Erythroblast (primary cell): ENCODE data around the gene PEX26.
"Not testable (repeated sequence)": the region's sequence is repeated elsewhere in the genome, so short reads cannot be mapped to it uniquely, and the experiment has no call there.

Source experiments
- DNase-seq, 2 experiments: peaks; one replicate each; lab custom pipeline; 2025; lab: John Stamatoyannopoulos, UW
- GATA1 ChIP-seq: IDR thresholded peaks from 2 replicates; pipeline ENCODE4 v1.6.1; 2011; ENCODE audit warnings: low read depth, mild to moderate bottlenecking, control low read depth, low read length, moderate library complexity
- POLR2A ChIP-seq: IDR thresholded peaks from 2 replicates; pipeline ENCODE4 v1.6.1; 2011; ENCODE audit warnings: mild to moderate bottlenecking, low read length

PEX26 gene

DNA sequence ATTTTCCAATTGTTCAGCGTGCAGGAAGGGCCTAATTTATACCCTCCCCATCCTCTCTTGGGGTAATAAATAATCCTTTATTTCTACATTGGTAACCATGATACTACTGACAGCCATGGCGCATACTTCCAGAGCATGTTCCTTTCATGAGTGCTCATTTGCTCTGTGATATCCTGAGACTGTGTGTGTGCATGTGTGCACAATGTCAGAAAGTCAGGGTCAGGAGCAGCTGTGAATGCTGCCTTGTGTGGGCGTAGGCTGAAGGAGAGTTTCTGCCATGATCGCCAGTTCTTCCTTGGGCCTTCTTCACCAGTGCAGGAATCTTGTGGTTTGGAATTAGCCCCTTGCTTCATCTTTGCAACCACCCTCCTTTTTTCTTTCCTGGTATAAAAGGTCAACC, 43.1 kb downstream of the PEX26 start:
- TF ChIP-seq POLR2A (no peak), GATA1 (no peak)
- DNase-seq: no peak

DNA sequence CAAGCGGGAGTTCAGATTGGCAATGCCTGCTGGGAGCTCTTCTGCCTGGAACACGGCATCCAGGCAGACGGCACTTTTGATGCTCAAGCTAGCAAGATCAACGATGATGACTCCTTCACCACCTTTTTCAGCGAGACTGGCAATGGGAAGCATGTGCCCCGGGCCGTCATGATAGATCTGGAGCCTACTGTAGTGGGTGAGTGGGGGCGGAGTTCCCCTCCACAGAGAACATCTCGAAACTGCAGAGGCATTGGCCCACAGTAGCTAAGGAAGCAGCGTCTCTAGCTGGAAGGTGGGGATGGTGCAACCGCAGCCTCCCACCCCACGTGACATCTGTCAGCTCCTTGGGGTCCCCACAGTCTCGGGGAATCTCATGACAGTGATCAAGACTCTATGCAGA, 43.7 kb downstream of the PEX26 start:
- DNase-seq: no peak
- TF ChIP-seq GATA1: no peak
- no peak for TF ChIP-seq POLR2A

DNA sequence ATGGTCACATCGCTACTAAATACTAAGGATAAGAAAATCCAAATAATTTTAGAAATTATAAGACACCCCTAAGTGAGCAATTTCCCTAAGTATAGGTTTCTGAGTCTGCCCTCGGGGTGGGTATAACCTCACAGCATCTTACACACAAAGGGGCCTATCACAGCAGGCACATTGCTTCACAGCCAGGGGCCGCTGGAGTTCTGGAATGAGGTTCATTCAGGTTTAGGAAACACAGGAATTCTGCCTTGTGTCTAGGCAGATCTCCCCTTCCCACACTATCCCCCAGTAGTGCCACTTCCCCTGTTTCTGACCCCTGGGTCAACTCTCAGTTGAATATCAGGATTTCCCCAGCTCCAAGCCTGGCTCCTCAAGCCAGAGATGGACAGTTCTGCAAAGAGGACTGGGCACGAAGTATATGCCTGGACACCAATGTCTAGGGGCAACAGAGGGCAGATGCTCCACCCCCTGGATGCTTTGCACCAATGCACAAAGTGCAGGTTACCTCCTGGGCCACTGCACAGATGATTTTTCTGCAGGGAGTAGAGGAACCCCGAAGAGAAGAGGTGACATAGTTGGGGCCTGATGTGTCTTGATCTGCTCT, 44.3 kb downstream of the PEX26 start:
- no peak for DNase-seq
- TF ChIP-seq POLR2A: no peak
- no peak for TF ChIP-seq GATA1

DNA sequence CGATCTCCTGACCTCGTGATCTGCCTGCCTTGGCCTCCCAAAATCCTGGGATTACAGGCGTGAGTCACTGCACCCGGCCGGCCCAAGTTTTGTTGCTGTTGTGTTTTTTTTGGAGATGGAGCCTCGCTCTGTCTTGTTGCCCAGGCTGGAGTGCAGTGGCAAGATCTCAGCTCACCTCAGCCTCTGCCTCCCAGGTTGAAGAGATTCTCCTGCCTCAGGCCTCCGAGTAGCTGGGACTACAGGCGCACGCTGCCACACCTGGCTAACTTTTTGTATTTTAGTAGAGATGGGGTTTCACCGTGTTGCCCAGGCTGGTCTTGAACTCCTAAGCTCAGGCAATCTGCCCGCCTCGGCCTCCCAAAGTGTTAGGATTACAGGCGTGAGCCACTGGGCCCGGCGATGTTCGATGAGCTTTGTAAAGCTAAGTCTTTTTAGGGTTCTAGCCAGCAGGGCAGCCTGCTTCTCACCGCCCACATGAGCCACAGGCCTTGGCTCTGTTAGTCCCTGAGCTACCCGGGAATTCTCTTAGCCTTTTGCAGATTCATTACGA, 45.8 kb downstream of the PEX26 start:
- not testable (repeated sequence) for DNase-seq

DNA sequence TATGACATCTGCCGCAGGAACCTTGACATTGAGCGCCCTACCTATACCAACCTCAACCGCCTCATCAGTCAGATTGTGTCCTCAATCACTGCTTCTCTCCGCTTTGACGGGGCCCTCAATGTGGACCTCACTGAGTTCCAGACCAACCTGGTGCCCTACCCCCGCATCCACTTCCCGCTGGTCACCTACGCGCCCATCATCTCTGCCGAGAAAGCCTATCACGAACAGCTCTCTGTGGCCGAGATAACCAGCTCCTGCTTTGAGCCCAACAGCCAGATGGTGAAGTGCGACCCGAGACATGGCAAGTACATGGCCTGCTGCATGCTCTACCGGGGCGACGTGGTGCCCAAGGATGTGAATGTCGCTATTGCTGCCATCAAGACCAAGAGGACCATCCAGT, 48.8 kb downstream of the PEX26 start:
- DNase-seq: no peak
- TF ChIP-seq POLR2A: no peak
- no peak for TF ChIP-seq GATA1

DNA sequence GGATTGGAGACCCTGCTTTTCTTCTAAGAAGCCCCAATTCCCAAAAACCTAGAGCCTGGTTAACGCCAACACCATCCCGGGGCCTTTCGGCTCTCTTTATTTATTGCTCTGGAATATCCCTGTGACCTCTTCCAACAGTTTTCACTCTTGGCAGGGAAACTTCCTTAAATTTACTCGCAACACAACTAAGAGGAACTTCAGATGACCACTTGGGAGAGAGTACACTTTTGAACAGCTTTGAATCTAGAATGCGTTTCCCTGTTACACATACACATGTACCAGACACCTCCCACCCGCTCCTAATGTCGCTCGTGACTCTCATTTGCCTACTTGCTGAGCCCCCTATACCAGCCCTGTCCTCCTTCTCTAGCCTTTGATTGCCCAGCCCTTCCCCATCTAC, 52.2 kb downstream of the PEX26 start:
- no peak for DNase-seq
- TF ChIP-seq GATA1 (no peak), POLR2A (no peak)

DNA sequence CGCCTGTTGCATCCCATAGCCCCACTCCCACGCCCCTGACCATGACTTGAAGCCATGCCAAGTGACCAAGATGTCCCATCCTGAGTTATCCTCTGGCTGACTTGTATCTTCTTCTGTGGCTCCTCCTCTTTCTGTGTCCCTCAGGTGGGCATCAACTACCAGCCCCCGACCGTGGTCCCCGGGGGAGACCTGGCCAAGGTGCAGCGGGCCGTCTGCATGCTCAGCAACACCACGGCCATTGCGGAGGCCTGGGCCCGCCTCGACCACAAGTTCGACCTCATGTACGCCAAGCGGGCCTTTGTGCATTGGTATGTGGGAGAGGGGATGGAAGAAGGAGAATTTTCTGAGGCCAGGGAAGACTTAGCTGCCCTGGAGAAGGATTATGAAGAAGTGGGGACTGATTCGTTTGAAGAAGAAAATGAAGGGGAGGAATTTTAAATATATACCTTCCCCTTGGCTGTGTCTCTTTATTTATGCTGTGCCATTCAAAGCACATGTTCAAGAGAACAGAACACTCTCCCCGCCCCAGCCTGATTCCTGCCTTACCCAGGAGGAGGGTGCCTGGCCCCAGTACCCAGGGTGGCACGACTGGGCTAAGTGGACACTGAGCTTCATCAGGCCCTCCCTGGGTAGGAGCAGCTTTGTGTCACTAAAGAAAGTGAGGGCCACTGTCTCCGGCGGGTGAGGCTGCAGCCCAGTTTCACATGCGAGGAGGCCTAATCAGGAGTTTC, 53.1 kb downstream of the PEX26 start:
- no peak for DNase-seq

DNA sequence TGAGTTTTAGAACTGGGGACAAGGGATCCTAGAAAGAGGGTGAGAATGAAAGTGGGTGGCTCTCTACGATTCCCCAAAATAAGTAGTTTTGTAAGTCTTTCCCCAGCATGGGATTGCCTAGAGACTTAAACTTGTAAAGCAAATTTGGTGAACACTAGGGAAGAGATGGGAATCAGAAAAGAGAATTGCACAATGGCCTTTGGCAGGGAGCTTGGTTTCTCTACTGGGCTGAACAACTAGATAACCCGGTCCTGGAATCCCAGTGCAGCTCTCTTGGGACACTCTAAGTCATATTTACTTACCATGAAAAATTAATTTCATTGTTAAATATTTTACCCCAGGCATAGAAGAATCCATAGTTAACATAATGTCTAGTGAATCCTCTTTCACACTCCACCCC, 55.7 kb downstream of the PEX26 start:
- TF ChIP-seq GATA1 (no peak), POLR2A (no peak)
- DNase-seq: no peak

More for the DNA sequence above, 53.1 kb downstream of the PEX26 start:
- no peak for TF ChIP-seq POLR2A
- TF ChIP-seq GATA1: no peak

DNA sequence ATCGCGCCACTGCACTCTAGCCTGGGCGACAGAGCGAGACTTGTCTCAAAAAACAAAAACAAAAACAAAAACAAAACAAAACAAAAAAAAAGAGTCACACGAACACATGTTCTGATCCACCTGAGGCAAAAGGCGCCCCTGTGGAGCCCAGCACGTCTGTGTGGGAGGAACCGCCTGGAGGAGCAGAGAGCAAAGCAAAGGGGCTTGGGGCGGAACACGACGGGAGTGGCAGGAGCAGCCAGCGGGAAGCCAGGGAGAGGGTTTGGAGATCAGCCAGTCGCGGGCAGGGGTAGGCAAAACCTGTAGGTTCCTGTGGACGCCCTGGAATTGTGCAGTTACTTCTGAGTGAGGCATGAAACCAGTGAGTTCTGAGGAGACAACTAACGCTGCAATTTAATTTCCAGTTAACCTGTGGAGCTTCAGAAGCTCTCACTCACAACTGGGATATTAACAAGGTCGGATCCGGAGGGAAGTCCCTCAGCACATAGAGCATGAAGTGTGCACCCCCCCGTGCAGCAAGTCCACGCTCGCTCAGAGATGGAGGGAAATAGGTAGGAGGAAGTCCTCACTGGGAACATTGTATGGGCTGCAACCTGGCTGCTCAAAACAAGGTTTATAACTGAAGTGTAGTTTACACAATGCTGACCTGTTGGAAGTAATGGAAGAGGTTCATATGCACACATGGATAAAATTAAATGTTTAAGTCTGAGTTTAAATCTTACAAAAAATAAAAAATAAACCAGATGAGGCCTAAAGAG, 59.0 kb downstream of the PEX26 start:
- DNase-seq: no peak
- TF ChIP-seq GATA1 (no peak), POLR2A (no peak)

DNA sequence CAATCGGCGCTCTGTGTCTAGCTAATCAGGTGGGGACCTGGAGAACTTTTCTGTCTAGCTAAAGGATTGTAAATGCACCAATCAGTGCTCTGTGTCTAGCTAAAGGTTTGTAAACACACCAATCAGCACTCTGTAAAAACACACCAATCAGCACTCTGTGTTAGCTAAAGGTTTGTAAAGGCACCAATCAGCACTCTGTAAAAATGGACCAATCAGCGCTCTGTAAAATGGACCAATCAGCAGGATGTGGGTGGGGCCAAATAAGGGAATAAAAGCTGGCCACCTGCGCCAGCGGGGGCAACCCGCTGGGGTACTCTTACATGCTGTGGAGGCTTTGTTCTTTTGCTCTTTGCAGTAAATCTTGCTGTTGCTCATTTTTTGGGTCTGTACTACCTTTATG, 63.2 kb downstream of the PEX26 start:
- DNase-seq: not testable (repeated sequence)

DNA sequence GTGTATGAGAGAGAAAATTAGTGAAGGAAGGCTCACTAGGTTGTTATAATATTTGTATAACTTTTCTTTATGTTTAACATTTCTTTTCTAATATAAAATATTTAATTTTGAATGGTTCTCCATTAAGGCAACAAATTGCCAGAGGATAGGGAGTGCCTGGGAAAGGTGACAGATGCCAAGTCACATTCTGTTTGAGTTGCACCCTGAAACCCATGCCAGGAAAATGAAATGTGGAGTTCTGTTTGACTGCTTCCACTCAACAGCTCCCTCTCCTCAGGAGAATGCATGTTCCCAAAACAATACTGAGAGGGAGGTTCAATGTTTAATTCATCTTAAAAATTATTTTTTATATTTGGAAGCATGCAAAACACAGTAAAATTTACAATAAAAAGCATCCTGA, 66.3 kb downstream of the PEX26 start:
- DNase-seq: no peak
- TF ChIP-seq GATA1 (no peak), POLR2A (no peak)

DNA sequence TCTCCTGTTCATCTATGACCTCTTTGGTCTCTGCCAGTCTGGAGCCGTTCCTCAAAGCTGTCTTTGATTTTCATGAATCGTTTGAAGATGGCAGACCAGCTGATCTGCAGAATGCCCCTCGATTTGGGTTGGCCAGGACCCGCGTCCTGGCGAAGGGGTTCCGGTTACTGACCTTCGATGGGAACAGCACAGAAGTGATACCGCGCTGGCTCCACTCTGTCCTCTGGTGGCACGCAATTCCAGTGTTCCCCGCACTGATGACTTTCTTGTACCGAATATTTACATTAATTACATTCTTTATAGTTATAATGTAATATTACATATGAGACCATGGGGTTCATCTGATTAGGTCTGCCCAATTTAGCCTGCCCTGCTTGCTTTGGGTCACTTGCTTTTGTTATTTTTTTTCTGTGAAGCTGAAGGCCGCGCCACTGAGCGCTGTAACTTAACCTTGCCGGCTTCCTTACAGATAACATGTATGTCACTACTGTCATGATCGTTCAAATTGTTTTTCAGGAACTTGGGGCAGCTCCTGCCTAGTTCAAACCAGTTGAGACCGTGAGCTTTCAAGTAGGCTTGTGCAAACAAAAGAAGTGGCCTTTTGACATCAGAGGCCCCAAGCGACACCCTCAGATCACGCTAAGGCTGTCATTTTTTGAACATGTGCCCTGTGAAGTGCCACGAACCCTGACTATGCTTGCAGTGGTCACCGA, 68.0 kb downstream of the PEX26 start:
- DNase-seq: no peak
- TF ChIP-seq POLR2A (no peak), GATA1 (no peak)

DNA sequence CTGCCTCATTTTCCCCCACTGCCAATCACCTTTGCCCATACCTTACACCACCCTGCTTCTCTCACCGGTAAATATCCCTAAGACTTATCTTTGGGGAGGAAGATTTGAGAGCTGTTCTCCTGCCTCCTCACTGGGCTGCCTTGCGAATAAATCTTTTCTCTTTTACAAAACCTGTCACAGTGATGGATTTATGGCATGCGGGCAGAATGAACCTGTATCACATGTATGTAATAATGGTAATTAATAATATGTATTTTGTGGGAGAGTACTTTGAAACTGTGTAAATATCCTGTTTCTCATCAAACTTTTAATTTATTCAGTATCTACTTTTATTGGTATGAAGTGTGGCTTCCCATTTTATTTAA, 68.6 kb downstream of the PEX26 start:
- TF ChIP-seq GATA1: no peak
- no peak for TF ChIP-seq POLR2A
- DNase-seq: no peak

DNA sequence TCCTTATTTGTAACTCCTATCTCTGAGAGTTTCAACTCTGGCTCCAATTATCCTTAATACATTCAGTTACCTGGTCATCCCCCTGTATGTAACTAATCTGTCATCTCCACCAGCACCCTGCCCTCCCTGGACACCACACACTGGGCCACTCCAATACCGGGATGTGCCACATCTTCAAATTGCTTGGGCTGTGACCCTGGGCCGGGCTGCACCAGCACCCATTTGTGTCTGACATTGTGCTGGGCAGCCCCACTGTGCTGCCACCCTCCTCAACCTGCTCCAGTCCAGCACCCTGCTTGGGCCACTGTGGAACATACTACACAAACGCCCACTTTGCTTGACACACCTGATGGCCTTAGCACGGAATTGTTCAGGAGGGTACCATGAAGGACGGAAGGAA, 70.0 kb downstream of the PEX26 start:
- no peak for DNase-seq
- TF ChIP-seq POLR2A (no peak), GATA1 (no peak)
